ENCODE results near the gene EEF1E1. TPM values are rescaled to one million over a fixed set of nuclear protein-coding genes. Genes with fewer than 3 reads are reported as not detected.
A peak's percentile ranks its signal among the peaks of the same experiment; 100 is the strongest.
"Not testable (repeated sequence)": the region's sequence is repeated elsewhere in the genome, so short reads cannot be mapped to it uniquely, and the experiment has no call there.

Gene EEF1E1
- total RNA-seq, 1 donor from 2014 or later: 35.8 TPM

GRCh38 chr6:8057263-8057662 lies 45.1 kb downstream of the EEF1E1 start:
- Mint-ChIP-seq H3K9me3 (ENCODE audit: low read depth) (no peaks in the 10 kb centered on the region), H3K27ac (no peak overlapping the region), H3K4me1 (ENCODE audit: low read depth) (peaks cover 3% of the 10 kb centered on the region), H3K36me3 (ENCODE audit: insufficient read depth) (peaks cover 16% of the 10 kb centered on the region), H3K27me3 (no peaks in the 10 kb centered on the region), H3K4me3 (ENCODE audit: low read depth) (no peak overlapping the region)
- no peak for DNase-seq (ENCODE audit: low spot score, unreplicated experiment)
- TF ChIP-seq CTCF (IDR thresholded peaks at IDR 0.05; ENCODE audit: unreplicated experiment): no peak

DNA sequence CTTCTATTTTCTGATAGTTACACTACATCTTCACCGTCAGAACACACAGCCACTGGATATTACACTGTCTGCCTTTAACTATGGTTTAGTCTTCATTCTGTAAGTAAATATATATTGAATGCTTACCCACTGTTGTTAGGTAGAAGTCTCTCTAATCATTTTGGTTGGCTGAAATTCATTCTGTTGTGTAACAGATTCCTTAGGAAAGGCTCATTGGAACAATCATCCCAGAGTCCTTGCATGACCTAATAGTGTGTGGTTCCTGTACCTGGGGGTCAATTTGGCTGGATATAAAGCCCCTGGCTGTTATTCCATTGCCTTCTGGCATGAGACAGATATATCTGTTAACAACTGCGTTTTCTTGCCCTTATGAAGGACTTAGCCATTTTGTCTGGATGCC lies 48.1 kb downstream of the EEF1E1 start:
- Mint-ChIP-seq H3K4me3 (ENCODE audit: low read depth) (no peak overlapping the region), H3K36me3 (ENCODE audit: insufficient read depth) (peaks cover 24% of the 10 kb centered on the region), H3K4me1 (ENCODE audit: low read depth) (no peaks in the 10 kb centered on the region), H3K27ac (no peak overlapping the region), H3K27me3 (no peaks in the 10 kb centered on the region), H3K9me3 (ENCODE audit: low read depth) (no peaks in the 10 kb centered on the region)
- no peak for TF ChIP-seq CTCF (IDR thresholded peaks at IDR 0.05; ENCODE audit: unreplicated experiment)
- DNase-seq (ENCODE audit: low spot score, unreplicated experiment): no peak

- DNase-seq (ENCODE audit: low spot score, unreplicated experiment): no peak
- no peaks in the 10 kb centered on the region for H3K27me3 Mint-ChIP-seq
- H3K4me1 Mint-ChIP-seq (ENCODE audit: low read depth): peaks cover 6% of the 10 kb centered on the region
- H3K4me3 Mint-ChIP-seq (ENCODE audit: low read depth): no peak overlapping the region
- peak overlapping the region; percentile 62 for H3K27ac Mint-ChIP-seq
- H3K36me3 Mint-ChIP-seq (ENCODE audit: insufficient read depth): peaks cover 53% of the 10 kb centered on the region
- peaks cover 10% of the 10 kb centered on the region for H3K9me3 Mint-ChIP-seq (ENCODE audit: low read depth)
- no peak for TF ChIP-seq CTCF (IDR thresholded peaks at IDR 0.05; ENCODE audit: unreplicated experiment)
Measured at GRCh38 chr6:8047541-8048292, 54.6 kb downstream of the EEF1E1 start.

DNA sequence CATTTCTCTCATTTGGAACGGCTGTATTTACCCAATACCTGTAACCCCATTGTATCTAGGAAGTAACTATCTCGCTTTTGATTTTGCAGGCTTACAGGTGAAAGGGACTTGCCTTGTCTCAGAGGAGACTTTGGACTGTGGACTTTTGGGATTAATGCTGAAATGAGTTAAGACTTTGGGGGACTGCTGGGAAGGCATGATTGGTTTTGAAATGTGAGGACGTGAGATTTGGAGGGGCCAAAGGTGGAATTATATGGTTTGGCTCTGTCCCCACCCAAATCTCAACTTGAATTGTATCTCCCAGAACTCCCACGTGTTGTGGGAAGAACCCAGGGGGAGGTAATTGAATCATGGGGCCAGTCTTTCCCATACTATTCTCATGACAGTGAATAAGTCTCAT lies 56.6 kb downstream of the EEF1E1 start:
- peaks cover 50% of the 10 kb centered on the region for H3K36me3 Mint-ChIP-seq (ENCODE audit: insufficient read depth)
- not testable (repeated sequence) for DNase-seq (ENCODE audit: low spot score, unreplicated experiment); H3K4me1 Mint-ChIP-seq (ENCODE audit: low read depth); H3K27me3 Mint-ChIP-seq; H3K4me3 Mint-ChIP-seq (ENCODE audit: low read depth); H3K27ac Mint-ChIP-seq
- H3K9me3 Mint-ChIP-seq (ENCODE audit: low read depth): peaks cover 10% of the 10 kb centered on the region

GRCh38 chr6:8043221-8043620 lies 59.1 kb downstream of the EEF1E1 start:
- Mint-ChIP-seq H3K27ac (no peak overlapping the region), H3K36me3 (ENCODE audit: insufficient read depth) (peaks cover 60% of the 10 kb centered on the region), H3K9me3 (ENCODE audit: low read depth) (peaks cover 16% of the 10 kb centered on the region), H3K4me3 (ENCODE audit: low read depth) (no peak overlapping the region), H3K4me1 (ENCODE audit: low read depth) (peaks cover 6% of the 10 kb centered on the region), H3K27me3 (no peaks in the 10 kb centered on the region)
- no peak for DNase-seq (ENCODE audit: low spot score, unreplicated experiment)
- TF ChIP-seq CTCF (IDR thresholded peaks at IDR 0.05; ENCODE audit: unreplicated experiment): no peak
